Stimulated activated CD4-positive, alpha-beta T cell treated with anti-CD3 and anti-CD28 coated beads, Interleukin-2, amount 100 ng/mL, for 48 hours (primary cell): Measurements from ENCODE around the gene GPBP1.
A peak's percentile ranks its signal among the peaks of the same experiment; 100 is the strongest.
"Not testable (repeated sequence)": the region's sequence is repeated elsewhere in the genome, so short reads cannot be mapped to it uniquely, and the experiment has no call there.

ENCODE experiments used
- DNase-seq, 2 donors: peaks; one replicate each; pipeline ENCODE4 v3.0.0-alpha.2; 2020

The GPBP1 gene

GRCh38 chr5:57215629-57216195, 41.9 kb downstream of the GPBP1 start:
- no peak for DNase-seq

- no peak for DNase-seq
Observed at GRCh38 chr5:57216714-57217113, 42.9 kb downstream of the GPBP1 start.

DNA sequence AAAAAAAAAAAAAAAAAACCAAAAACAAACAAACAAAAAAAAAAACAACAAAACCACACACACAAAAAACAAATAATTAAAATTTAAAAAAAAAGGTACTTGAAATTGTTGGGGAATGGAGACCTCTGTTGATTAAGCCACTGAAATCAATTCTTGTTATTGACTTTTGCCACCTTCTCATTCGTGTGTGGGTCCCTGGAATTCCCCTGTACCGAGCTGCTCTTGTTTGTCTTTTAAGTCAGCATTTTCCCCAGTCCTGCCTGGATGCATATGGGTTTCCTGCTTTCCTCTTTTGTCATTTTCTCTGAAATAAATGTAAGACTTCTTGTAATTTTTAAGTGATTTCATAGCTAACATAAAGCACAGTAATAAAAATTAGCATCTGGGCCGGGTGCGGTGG, 45.5 kb downstream of the GPBP1 start:
- no peak for DNase-seq

GRCh38 chr5:57221049-57221568, 47.2 kb downstream of the GPBP1 start:
- DNase-seq = peak; percentile 22

- no peak for DNase-seq
Observed at GRCh38 chr5:57225553-57225952, 51.7 kb downstream of the GPBP1 start.

GRCh38 chr5:57229313-57229712, 55.5 kb downstream of the GPBP1 start:
- no peak for DNase-seq

DNA sequence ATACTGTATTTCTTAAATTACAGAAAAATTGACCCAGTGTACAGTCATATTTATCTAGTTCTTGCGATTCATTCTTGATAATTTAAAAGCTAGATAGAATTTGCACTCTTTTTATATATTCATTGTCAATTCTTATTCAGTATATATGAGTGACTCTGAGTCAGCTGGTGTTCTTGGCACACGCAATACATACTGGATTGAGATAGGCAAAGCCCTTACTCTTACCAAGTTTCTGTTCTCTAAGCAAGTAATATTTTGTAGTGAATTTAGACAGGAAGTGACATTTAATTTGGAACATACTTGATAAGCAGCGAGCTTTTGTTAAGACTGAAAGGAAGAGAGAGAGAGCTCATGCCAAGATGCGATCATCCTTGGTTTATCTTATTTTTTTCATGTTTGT, 57.7 kb downstream of the GPBP1 start:
- no peak for DNase-seq

DNA sequence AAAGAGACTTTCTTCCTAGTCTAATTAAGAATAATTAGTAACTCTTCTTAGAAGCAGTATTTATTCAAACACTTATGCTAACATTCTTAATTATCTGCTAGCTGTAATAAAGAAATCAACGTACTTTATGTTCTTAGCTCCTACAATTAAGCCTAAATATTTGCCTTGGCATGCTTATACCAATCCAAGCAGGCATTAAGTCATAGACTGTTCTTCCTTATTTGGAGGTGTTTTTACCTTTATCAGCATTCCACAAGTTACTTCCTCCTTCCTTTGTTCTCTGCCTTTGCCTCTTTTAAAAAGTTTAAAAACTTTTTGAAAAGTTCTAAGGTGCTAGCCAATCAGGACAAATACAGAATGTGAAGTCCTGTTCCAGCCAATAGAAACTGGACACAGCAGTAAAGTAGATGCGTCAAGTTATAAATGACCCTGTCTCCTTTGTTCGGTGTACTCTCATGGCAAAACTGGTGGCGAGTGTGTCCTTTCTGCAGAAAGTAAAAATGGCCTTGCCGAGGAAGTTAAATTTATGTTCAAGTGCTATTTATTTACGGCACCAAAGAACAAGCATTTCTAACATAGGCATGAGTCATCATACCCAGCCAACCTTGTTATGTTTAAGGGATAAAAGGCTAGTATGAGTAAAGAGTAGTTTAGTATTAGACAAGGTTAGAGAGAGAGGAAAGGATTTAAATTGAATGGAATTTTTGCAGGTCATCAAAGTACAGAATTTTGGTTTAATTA, 58.6 kb downstream of the GPBP1 start:
- DNase-seq = no peak

DNA sequence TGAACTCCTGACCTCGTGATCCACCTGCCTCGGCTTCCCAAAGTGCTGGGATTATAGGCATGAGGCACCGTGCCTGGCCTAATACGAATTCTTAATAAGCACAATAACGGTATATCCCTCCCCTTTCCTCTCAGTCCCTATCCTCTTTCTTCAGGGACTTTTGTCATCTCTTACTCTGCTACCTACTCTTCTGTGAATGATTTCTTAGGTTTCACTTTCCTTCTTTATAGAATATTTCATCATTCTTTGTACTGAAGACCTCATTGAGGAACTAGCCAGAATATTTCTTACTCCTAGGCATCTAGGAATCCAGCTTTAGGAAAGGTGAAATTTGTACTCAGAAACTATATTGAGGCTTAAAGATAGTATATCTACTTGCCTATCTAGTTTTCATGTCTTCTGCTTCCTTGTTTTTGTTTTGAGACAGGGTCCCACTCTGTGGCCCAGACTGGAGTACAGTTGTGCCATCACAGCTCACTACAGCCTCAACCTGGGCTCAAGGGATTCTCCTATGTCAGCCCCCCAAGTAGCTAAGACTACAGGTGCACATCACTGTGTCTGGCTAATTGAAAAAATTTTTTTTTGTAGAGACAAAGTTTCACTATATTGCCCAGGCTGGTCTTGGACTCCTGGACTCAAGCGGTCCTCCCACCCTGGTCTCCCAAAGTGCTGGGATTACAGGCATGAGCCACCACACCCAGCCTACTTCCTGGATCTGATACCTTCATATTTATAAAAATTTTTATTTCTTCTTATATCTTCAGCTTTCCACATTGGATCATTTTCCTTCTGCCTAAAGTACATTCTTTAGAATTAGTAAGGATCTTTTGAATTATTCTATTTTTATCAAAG, 69.7 kb downstream of the GPBP1 start:
- no peak for DNase-seq

DNA sequence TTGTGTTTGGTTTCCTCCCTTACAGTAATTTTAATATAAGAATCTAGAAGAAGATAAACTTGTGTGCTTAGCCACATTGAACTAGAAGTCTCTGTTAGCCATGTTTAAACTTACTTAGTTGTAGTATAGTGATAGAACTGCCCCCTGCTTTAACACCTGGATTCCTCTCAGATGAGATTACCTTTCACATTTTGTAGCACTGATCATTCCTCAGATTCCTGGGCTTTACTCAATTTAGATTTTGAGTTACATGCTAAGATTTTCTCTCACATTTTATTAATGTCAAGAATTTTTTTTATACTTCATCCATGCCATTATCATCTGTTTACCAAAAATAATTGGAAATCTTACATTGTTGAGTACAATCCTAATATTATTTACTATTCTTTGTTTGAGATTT, 70.5 kb downstream of the GPBP1 start:
- no peak for DNase-seq

DNA sequence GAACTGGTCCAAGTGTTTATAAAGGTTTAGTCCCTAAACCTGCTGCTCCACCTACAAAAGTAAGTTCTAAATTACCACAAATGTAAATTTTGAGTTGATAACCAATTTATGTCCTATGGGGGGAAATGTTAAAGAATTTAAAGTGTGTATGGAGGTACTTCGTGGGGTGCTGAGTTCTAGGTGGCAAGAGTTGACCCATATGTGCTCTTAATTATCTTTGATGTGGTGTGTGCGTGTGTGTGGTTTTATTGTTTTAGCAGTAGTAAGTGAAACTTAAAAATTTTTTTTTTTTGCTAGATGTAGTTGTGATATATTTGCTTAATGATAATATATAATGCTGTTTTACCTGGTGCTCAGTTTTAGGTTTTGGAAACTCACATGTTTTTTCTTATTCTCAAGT, 72.6 kb downstream of the GPBP1 start:
- no peak for DNase-seq

GRCh38 chr5:57247765-57248164, 73.9 kb downstream of the GPBP1 start:
- DNase-seq = no peak

- DNase-seq = no peak
Observed at GRCh38 chr5:57249265-57249874, 75.5 kb downstream of the GPBP1 start.

DNA sequence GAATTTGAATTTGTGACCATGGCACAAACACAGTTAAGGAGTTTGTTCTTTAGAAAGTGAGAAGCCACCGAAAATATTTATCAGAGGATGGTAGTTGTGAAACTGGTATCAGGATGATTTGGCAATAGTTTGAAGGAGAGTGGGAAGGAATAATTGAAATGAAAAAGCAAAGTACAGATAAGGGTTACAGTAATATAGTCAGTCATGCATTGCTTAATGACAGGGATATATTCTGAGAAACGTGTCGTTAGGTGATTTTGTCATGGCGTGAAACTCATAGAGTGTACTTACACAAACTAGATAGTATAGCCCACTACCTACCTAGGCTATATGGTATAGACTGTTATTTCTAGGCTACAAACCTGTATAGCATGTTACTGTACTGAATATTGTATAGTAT, 84.2 kb downstream of the GPBP1 start:
- DNase-seq = no peak

- no peak for DNase-seq
Observed at GRCh38 chr5:57258943-57259342, 85.1 kb downstream of the GPBP1 start.

DNA sequence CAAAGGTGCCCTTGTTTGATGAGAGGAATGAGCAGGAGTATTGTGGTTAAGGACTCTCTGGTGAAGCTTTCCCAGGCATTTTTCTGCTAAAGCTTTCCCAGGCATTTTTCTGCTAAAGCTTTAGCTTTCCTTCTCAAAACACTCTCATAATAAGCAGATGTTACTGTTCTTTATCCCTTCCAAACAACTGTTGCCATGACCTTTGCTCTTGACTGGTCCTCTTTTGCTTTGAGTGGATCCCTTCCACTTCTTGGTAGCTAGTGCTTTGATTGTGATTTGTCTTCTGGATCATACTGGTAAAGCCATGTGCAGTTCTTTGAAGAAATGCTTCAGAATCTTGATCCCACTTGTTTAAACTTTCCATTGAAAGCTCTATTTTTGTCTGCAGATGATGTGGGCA, 85.8 kb downstream of the GPBP1 start:
- DNase-seq = no peak

DNA sequence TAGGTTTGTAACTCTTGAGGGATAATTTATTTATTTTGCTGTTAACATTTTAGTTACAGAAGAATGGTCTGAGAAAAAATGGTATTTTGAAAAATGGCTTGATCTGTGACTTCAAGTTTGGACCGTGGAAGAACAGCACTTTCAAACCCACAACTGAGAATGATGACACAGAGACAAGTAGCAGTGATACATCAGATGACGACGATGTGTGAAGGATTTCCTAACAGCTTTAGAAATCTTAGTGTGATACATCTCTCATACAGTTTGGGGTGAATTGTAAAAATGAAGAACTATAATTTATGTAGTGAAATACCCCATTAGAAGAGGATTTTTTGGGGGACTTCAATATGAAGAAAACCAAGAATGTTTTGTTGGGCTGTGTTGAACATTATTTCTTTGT, 88.7 kb downstream of the GPBP1 start:
- no peak for DNase-seq

DNA sequence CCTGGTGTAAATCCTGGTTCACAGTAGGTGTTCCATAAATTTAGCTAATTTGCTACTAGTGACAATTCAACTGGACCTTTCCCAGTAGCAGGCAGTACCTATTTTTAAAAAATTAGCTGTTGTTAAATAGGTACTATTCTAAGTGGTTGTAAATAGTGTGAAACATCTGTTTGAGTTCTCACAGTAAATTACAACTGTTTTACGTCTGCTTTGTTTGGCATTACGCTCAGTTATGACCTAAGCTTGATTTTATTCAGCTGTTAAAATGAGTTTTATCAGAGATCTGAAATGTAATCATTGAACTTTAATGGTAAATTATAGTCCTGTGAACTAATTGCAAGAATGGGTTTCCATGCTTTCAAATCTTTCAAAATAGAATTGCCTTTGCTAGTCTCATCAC, 93.9 kb downstream of the GPBP1 start:
- no peak for DNase-seq

GRCh38 chr5:57276353-57276752, 102.5 kb downstream of the GPBP1 start:
- DNase-seq = no peak

DNA sequence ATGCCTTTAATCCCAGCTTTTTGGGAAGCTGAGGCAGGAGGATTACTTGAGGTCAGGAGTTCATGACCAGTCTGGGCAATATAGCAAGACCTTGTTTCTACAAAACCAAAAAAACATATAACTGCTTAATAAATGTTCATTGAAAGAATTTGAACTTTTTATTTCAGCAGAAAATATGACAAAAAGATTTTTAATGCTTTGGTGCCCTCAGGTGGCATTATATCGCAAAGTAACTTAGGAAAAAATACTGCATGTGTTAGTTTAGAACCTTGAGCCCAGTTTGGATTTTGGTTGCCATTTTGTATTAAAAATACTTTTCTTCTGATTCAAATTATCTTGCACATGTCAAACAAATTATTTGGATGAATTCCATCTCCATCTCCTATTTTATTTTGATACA, 103.2 kb downstream of the GPBP1 start:
- DNase-seq = no peak

- no peak for DNase-seq
Observed at GRCh38 chr5:57280853-57281252, 107.0 kb downstream of the GPBP1 start.

- not testable (repeated sequence) for DNase-seq
Observed at GRCh38 chr5:57285084-57285483, 111.2 kb downstream of the GPBP1 start.

DNA sequence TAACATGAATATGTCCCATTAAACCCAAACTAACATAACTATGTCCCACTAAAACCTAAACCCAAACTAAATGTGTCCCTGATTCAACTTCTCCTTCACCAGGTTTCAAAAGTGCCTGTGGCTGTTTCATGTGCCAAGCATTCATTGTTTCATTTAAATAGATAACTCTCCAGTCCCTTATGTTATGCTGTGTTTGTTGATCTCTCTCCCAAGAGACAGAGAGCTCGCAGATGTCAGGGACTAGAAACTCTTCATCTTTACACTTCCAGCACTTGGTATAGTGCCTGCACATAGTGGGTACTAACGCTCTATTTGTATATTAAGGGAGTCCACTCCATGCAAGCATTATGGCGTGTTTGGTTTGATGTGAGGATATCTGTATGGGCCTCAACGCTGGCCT, 118.0 kb downstream of the GPBP1 start:
- DNase-seq = no peak
